ENCODE data around the gene SHB.

The SHB gene

GRCh38 chr9:38020151-38021076, 48.6 kb downstream of the SHB start:
- DNase-seq: no peak

- no peak for DNase-seq
These were observed 49.3 kb downstream of the SHB start for GRCh38 chr9:38019731-38020130.

- no peak for DNase-seq
These were observed 49.9 kb downstream of the SHB start for GRCh38 chr9:38018958-38019602.

GRCh38 chr9:38018241-38018957, 50.6 kb downstream of the SHB start:
- no peak for DNase-seq

- no peak for DNase-seq
These were observed 51.2 kb downstream of the SHB start for GRCh38 chr9:38017885-38018186.

- DNase-seq: no peak
These were observed 51.7 kb downstream of the SHB start for GRCh38 chr9:38017149-38017884.

GRCh38 chr9:38016375-38017135, 52.5 kb downstream of the SHB start:
- DNase-seq: no peak

GRCh38 chr9:38015906-38016305, 53.1 kb downstream of the SHB start:
- no peak for DNase-seq

GRCh38 chr9:38015266-38015665, 53.8 kb downstream of the SHB start:
- no peak for DNase-seq

- no peak for DNase-seq
These were observed 56.1 kb downstream of the SHB start for GRCh38 chr9:38012767-38013450.

- no peak for DNase-seq
These were observed 57.0 kb downstream of the SHB start for GRCh38 chr9:38011991-38012390.

GRCh38 chr9:38010918-38011704, 57.9 kb downstream of the SHB start:
- DNase-seq: no peak

- no peak for DNase-seq
These were observed 59.0 kb downstream of the SHB start for GRCh38 chr9:38009990-38010389.

- DNase-seq: no peak
These were observed 60.0 kb downstream of the SHB start for GRCh38 chr9:38009035-38009501.

- peak; percentile 28 for DNase-seq
These were observed 60.6 kb downstream of the SHB start for GRCh38 chr9:38008168-38009034.

GRCh38 chr9:38007016-38007415, 62.0 kb downstream of the SHB start:
- DNase-seq: no peak

- DNase-seq: no peak
These were observed 62.9 kb downstream of the SHB start for GRCh38 chr9:38006163-38006562.

- DNase-seq: no peak
These were observed 64.0 kb downstream of the SHB start for GRCh38 chr9:38004809-38005560.

Data from CD4-positive, alpha-beta T cell treated with Interleukin-21 for 1 hour (primary cell).